ENCODE data around the gene TECPR1. TPM values are rescaled to one million over a fixed set of nuclear protein-coding genes. Genes with fewer than 3 reads are reported as not detected.

The TECPR1 gene
- total and polyA plus RNA-seq, 2 donors (not counting 3 experiments of a cell fraction or from before 2014, with no cell fraction given): 12.3 to 97.5 TPM

DNA sequence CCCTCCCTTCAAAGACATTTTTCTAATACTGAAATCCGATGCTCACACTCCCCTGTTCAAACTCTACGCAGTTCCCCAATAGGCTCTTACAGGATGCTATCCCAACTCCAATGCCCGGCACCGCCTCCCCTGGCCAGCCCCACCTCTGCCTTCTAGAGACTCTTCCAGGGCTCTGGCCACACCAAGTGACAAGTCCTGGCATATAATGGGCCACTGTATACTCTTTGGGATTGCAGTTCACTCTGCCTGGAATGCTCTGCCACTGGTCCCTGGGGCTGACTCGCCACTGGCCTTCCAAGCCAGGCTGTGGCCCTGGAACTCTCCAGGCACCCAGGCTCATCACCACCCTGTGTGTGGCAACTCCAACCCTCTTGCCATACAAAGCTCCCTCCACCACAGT lies 26.4 kb upstream of the TECPR1 start:
- no TSS peak for BruUV-seq (replicated peaks)
- dilution Hi-C loops (cut with MboI; ENCODE audit: extremely low pct_ligation_motif_present, low sequenced_read_pairs) (no loop called here), intact Hi-C loops (cut with micrococcal nuclease) (no loop called here)
- ChIA-PET POLR2A (no interaction called here), CTCF (interaction anchor here (1.3 to 4.2 kb wide), 2 partner anchors 11 to 17 kb away, joined by 4 to 21 read pairs; no protein-coding TSS in a partner anchor)
- H2AFZ ChIP-seq (ENCODE audit: low read depth, low read length): no peak overlapping the region
- DNase-seq (ENCODE audit: low read depth, low spot score) (no peak), FAIRE-seq (no peak)
- no peak overlapping the region for H3K4me2 ChIP-seq (ENCODE audit: insufficient read depth, low read length)
- H3K27me3 ChIP-seq (ENCODE audit: control insufficient read depth in 2 of 2, insufficient read depth in 2 of 2, low read length in 2 of 2): no peaks in the 10 kb centered on the region
- H3K4me1 ChIP-seq (ENCODE audit: control insufficient read depth, extremely low read depth, insufficient read depth, low read length): peaks cover 8% of the 10 kb centered on the region
- no peaks in the 10 kb centered on the region for H3K9me1 ChIP-seq (replicated peaks; ENCODE audit: control insufficient read depth, extremely low read depth, insufficient read depth, low read length)
- TF ChIP-seq POLR2AphosphoS5 (IDR thresholded peaks at IDR 0.05; ENCODE audit: insufficient read depth, low read depth, low read length) (no peak), POLR2A (IDR thresholded peaks at IDR 0.05; ENCODE audit: low read depth, low read length) (no peak), JUN (IDR thresholded peaks at IDR 0.05; ENCODE audit: borderline replicate concordance, insufficient read depth, insufficient read length, low read depth) (no peak), FOS (IDR thresholded peaks at IDR 0.05; ENCODE audit: borderline replicate concordance, insufficient read depth, low read length) (no peak)
- TF ChIP-seq, protein P1, sequence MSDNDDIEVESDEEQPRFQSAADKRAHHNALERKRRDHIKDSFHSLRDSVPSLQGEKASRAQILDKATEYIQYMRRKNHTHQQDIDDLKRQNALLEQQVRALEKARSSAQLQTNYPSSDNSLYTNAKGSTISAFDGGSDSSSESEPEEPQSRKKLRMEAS (IDR thresholded peaks at IDR 0.05; ENCODE audit: insufficient read depth, insufficient read length): no peak
- H3K79me2 ChIP-seq (ENCODE audit: control insufficient read depth, insufficient read depth, low read length): peaks cover 17% of the 10 kb centered on the region
- no peaks in the 10 kb centered on the region for H3K36me3 ChIP-seq (ENCODE audit: control insufficient read depth in 2 of 2, extremely low read depth in 1 of 2, insufficient read depth in 2 of 2, low read length in 2 of 2)
- no peak overlapping the region for H3K4me3 ChIP-seq (replicated peaks in 1 of 3; ENCODE audit: insufficient read depth in 1 of 3, low read depth in 1 of 3, low read length in 3 of 3)
- no peak overlapping the region for H3K9ac ChIP-seq (replicated peaks; ENCODE audit: extremely low read depth, insufficient read depth, low read length)
- H4K20me1 ChIP-seq (replicated peaks; ENCODE audit: control insufficient read depth, extremely low read depth, insufficient read depth, low read length): no peaks in the 10 kb centered on the region
- H3K9me3 ChIP-seq (replicated peaks; ENCODE audit: control insufficient read depth, insufficient read depth, low read length): no peaks in the 10 kb centered on the region
- no peak overlapping the region for H3K27ac ChIP-seq (ENCODE audit: insufficient read depth, low read depth, low read length)

DNA sequence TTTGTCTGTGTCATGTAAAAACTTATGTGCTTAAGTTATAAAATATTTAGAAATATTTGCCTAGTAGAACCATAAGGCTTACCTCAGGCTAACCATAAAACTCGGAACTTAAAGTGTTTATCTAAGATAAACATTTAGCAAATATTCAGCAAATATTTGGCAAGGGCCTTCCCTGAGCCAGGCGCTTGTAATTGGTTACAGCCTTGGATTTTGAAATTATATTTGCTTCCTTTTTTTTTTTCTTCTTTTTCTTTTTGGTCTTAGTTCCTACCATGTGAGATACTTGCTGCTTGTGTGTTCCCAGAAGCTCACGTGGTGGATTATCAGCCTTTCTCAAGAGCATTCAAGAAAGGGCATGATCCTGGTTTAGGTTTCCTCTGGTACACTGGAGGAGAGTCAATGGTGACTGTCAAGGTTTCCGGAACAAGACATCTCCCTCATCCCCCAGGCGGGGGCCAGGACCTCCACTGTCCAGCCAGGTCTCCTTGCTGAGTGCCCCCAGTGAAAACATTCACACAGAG lies 24.3 kb upstream of the TECPR1 start:
- no peaks in the 10 kb centered on the region for H3K36me3 ChIP-seq (ENCODE audit: control insufficient read depth in 2 of 2, extremely low read depth in 1 of 2, insufficient read depth in 2 of 2, low read length in 2 of 2)
- no peaks in the 10 kb centered on the region for H3K79me2 ChIP-seq (ENCODE audit: control insufficient read depth, insufficient read depth, low read length)
- H3K9ac ChIP-seq (replicated peaks; ENCODE audit: extremely low read depth, insufficient read depth, low read length): no peak overlapping the region
- intact Hi-C loops (cut with micrococcal nuclease) (no loop called here), dilution Hi-C loops (cut with MboI; ENCODE audit: extremely low pct_ligation_motif_present, low sequenced_read_pairs) (no loop called here)
- peaks cover 5% of the 10 kb centered on the region for H3K4me1 ChIP-seq (ENCODE audit: control insufficient read depth, extremely low read depth, insufficient read depth, low read length)
- H4K20me1 ChIP-seq (replicated peaks; ENCODE audit: control insufficient read depth, extremely low read depth, insufficient read depth, low read length): no peaks in the 10 kb centered on the region
- DNase-seq (ENCODE audit: low read depth, low spot score): no peak
- H3K9me3 ChIP-seq (replicated peaks; ENCODE audit: control insufficient read depth, insufficient read depth, low read length): no peaks in the 10 kb centered on the region
- ChIA-PET CTCF (interaction anchor here (4.2 kb wide), 1 partner anchor 9 kb away, joined by 21 read pairs; no protein-coding TSS in a partner anchor), POLR2A (no interaction called here)
- no peak overlapping the region for H2AFZ ChIP-seq (ENCODE audit: low read depth, low read length)
- TF ChIP-seq, protein P1 (IDR thresholded peaks at IDR 0.05; ENCODE audit: insufficient read depth, insufficient read length): no peak
- no peak for TF ChIP-seq JUN (IDR thresholded peaks at IDR 0.05; ENCODE audit: borderline replicate concordance, insufficient read depth, insufficient read length, low read depth)
- no peak for TF ChIP-seq GATA2 (IDR thresholded peaks at IDR 0.05; ENCODE audit: insufficient read depth, insufficient read length, low read depth, low read length)
- TF ChIP-seq CTCF (IDR thresholded peaks at IDR 0.05; ENCODE audit: extremely low read depth in 1 of 2, insufficient read depth in 1 of 2, low read depth in 1 of 2, low read length in 2 of 2): no peak
- no peak for TF ChIP-seq EZH2 (IDR thresholded peaks at IDR 0.05; ENCODE audit: borderline replicate concordance, low read depth, low read length, severe bottlenecking)
- TF ChIP-seq MYC (IDR thresholded peaks at IDR 0.05; ENCODE audit: low read depth, low read length): no peak
- no peak for TF ChIP-seq FOS (IDR thresholded peaks at IDR 0.05; ENCODE audit: borderline replicate concordance, insufficient read depth, low read length)
- TF ChIP-seq POLR2AphosphoS5 (IDR thresholded peaks at IDR 0.05; ENCODE audit: insufficient read depth, low read depth, low read length): no peak
- no peak for TF ChIP-seq POLR2A (IDR thresholded peaks at IDR 0.05; ENCODE audit: low read depth, low read length)
- no peak overlapping the region for H3K4me3 ChIP-seq (replicated peaks in 1 of 3; ENCODE audit: insufficient read depth in 1 of 3, low read depth in 1 of 3, low read length in 3 of 3)
- no peaks in the 10 kb centered on the region for H3K9me1 ChIP-seq (replicated peaks; ENCODE audit: control insufficient read depth, extremely low read depth, insufficient read depth, low read length)
- no peak overlapping the region for H3K27ac ChIP-seq (ENCODE audit: insufficient read depth, low read depth, low read length)
- no TSS peak for BruUV-seq (replicated peaks)
- H3K27me3 ChIP-seq (ENCODE audit: control insufficient read depth in 2 of 2, insufficient read depth in 2 of 2, low read length in 2 of 2): no peaks in the 10 kb centered on the region
- H3K4me2 ChIP-seq (ENCODE audit: insufficient read depth, low read length): no peak overlapping the region
- FAIRE-seq: no peak
